ENCODE data around the gene MCRIP1.

MCRIP1 gene

GRCh38 chr17:81858170-81858966 is 25.3 kb upstream of the MCRIP1 start:
- peak overlapping the region; percentile 79 for H3K9ac ChIP-seq (ENCODE audit: low read length)
- peak overlapping the region; percentile 80 for H3K4me3 ChIP-seq (ENCODE audit: low read length)
- H3K27me3 ChIP-seq (ENCODE audit: control insufficient read depth, insufficient read depth, low read length) = no peaks in the 10 kb centered on the region
- H3K36me3 ChIP-seq (ENCODE audit: control insufficient read depth, insufficient read depth, low read length) = peaks cover 5% of the 10 kb centered on the region
- no peaks in the 10 kb centered on the region for H3K9me3 ChIP-seq (ENCODE audit: control insufficient read depth, low read length)
- H3K4me1 ChIP-seq (ENCODE audit: control insufficient read depth, insufficient read depth, low read length) = peaks cover 63% of the 10 kb centered on the region

- Histone ChIP-seq H3K9ac (ENCODE audit: low read length) (no peak overlapping the region), H3K4me3 (ENCODE audit: low read length) (no peak overlapping the region), H3K9me3 (ENCODE audit: control insufficient read depth, low read length) (no peaks in the 10 kb centered on the region), H3K27me3 (ENCODE audit: control insufficient read depth, insufficient read depth, low read length) (no peaks in the 10 kb centered on the region), H3K4me1 (ENCODE audit: control insufficient read depth, insufficient read depth, low read length) (peaks cover 47% of the 10 kb centered on the region), H3K36me3 (ENCODE audit: control insufficient read depth, insufficient read depth, low read length) (peaks cover 19% of the 10 kb centered on the region)
These were observed 22.1 kb upstream of the MCRIP1 start for GRCh38 chr17:81854974-81855774.

GRCh38 chr17:81852237-81852636 is 19.1 kb upstream of the MCRIP1 start:
- Histone ChIP-seq H3K9me3 (ENCODE audit: control insufficient read depth, low read length) (no peaks in the 10 kb centered on the region), H3K4me1 (ENCODE audit: control insufficient read depth, insufficient read depth, low read length) (peaks cover 24% of the 10 kb centered on the region), H3K27me3 (ENCODE audit: control insufficient read depth, insufficient read depth, low read length) (no peaks in the 10 kb centered on the region), H3K9ac (ENCODE audit: low read length) (no peak overlapping the region), H3K36me3 (ENCODE audit: control insufficient read depth, insufficient read depth, low read length) (peaks cover 18% of the 10 kb centered on the region), H3K4me3 (ENCODE audit: low read length) (no peak overlapping the region)

GRCh38 chr17:81851423-81851822 is 18.3 kb upstream of the MCRIP1 start:
- H3K9ac ChIP-seq (ENCODE audit: low read length) = no peak overlapping the region
- no peaks in the 10 kb centered on the region for H3K27me3 ChIP-seq (ENCODE audit: control insufficient read depth, insufficient read depth, low read length)
- H3K4me1 ChIP-seq (ENCODE audit: control insufficient read depth, insufficient read depth, low read length) = peaks cover 21% of the 10 kb centered on the region
- no peaks in the 10 kb centered on the region for H3K9me3 ChIP-seq (ENCODE audit: control insufficient read depth, low read length)
- H3K4me3 ChIP-seq (ENCODE audit: low read length) = no peak overlapping the region
- peaks cover 25% of the 10 kb centered on the region for H3K36me3 ChIP-seq (ENCODE audit: control insufficient read depth, insufficient read depth, low read length)

GRCh38 chr17:81849457-81849856 is 16.4 kb upstream of the MCRIP1 start:
- peaks cover 2% of the 10 kb centered on the region for H3K4me1 ChIP-seq (ENCODE audit: control insufficient read depth, insufficient read depth, low read length)
- H3K9me3 ChIP-seq (ENCODE audit: control insufficient read depth, low read length) = no peaks in the 10 kb centered on the region
- no peaks in the 10 kb centered on the region for H3K27me3 ChIP-seq (ENCODE audit: control insufficient read depth, insufficient read depth, low read length)
- H3K4me3 ChIP-seq (ENCODE audit: low read length) = no peak overlapping the region
- H3K36me3 ChIP-seq (ENCODE audit: control insufficient read depth, insufficient read depth, low read length) = peaks cover 39% of the 10 kb centered on the region
- no peak overlapping the region for H3K9ac ChIP-seq (ENCODE audit: low read length)

- no peak overlapping the region for H3K4me3 ChIP-seq (ENCODE audit: low read length)
- no peaks in the 10 kb centered on the region for H3K4me1 ChIP-seq (ENCODE audit: control insufficient read depth, insufficient read depth, low read length)
- no peaks in the 10 kb centered on the region for H3K27me3 ChIP-seq (ENCODE audit: control insufficient read depth, insufficient read depth, low read length)
- no peak overlapping the region for H3K9ac ChIP-seq (ENCODE audit: low read length)
- H3K9me3 ChIP-seq (ENCODE audit: control insufficient read depth, low read length) = no peaks in the 10 kb centered on the region
- peaks cover 38% of the 10 kb centered on the region for H3K36me3 ChIP-seq (ENCODE audit: control insufficient read depth, insufficient read depth, low read length)
These were observed 13.9 kb upstream of the MCRIP1 start for GRCh38 chr17:81846743-81847689.

- H3K9me3 ChIP-seq (ENCODE audit: control insufficient read depth, low read length) = no peaks in the 10 kb centered on the region
- peaks cover 30% of the 10 kb centered on the region for H3K36me3 ChIP-seq (ENCODE audit: control insufficient read depth, insufficient read depth, low read length)
- no peak overlapping the region for H3K9ac ChIP-seq (ENCODE audit: low read length)
- H3K4me1 ChIP-seq (ENCODE audit: control insufficient read depth, insufficient read depth, low read length) = no peaks in the 10 kb centered on the region
- no peaks in the 10 kb centered on the region for H3K27me3 ChIP-seq (ENCODE audit: control insufficient read depth, insufficient read depth, low read length)
- no peak overlapping the region for H3K4me3 ChIP-seq (ENCODE audit: low read length)
These were observed 13.0 kb upstream of the MCRIP1 start for GRCh38 chr17:81845881-81846742.

- H3K9me3 ChIP-seq (ENCODE audit: control insufficient read depth, low read length) = no peaks in the 10 kb centered on the region
- no peaks in the 10 kb centered on the region for H3K4me1 ChIP-seq (ENCODE audit: control insufficient read depth, insufficient read depth, low read length)
- H3K27me3 ChIP-seq (ENCODE audit: control insufficient read depth, insufficient read depth, low read length) = no peaks in the 10 kb centered on the region
- H3K4me3 ChIP-seq (ENCODE audit: low read length) = no peak overlapping the region
- no peak overlapping the region for H3K9ac ChIP-seq (ENCODE audit: low read length)
- peaks cover 29% of the 10 kb centered on the region for H3K36me3 ChIP-seq (ENCODE audit: control insufficient read depth, insufficient read depth, low read length)
These were observed 12.3 kb upstream of the MCRIP1 start for GRCh38 chr17:81845361-81845760.

GRCh38 chr17:81844887-81845286 is 11.8 kb upstream of the MCRIP1 start:
- H3K4me3 ChIP-seq (ENCODE audit: low read length) = no peak overlapping the region
- no peak overlapping the region for H3K9ac ChIP-seq (ENCODE audit: low read length)
- no peaks in the 10 kb centered on the region for H3K27me3 ChIP-seq (ENCODE audit: control insufficient read depth, insufficient read depth, low read length)
- no peaks in the 10 kb centered on the region for H3K4me1 ChIP-seq (ENCODE audit: control insufficient read depth, insufficient read depth, low read length)
- H3K9me3 ChIP-seq (ENCODE audit: control insufficient read depth, low read length) = no peaks in the 10 kb centered on the region
- peaks cover 29% of the 10 kb centered on the region for H3K36me3 ChIP-seq (ENCODE audit: control insufficient read depth, insufficient read depth, low read length)

- H3K9ac ChIP-seq (ENCODE audit: low read length) = no peak overlapping the region
- no peak overlapping the region for H3K4me3 ChIP-seq (ENCODE audit: low read length)
- H3K36me3 ChIP-seq (ENCODE audit: control insufficient read depth, insufficient read depth, low read length) = peaks cover 29% of the 10 kb centered on the region
- H3K9me3 ChIP-seq (ENCODE audit: control insufficient read depth, low read length) = no peaks in the 10 kb centered on the region
- H3K27me3 ChIP-seq (ENCODE audit: control insufficient read depth, insufficient read depth, low read length) = no peaks in the 10 kb centered on the region
- H3K4me1 ChIP-seq (ENCODE audit: control insufficient read depth, insufficient read depth, low read length) = no peaks in the 10 kb centered on the region
These were observed 11.3 kb upstream of the MCRIP1 start for GRCh38 chr17:81844327-81844851.
